ENCODE measurements around the gene ATE1. TPM values are rescaled to one million over a fixed set of nuclear protein-coding genes. Genes with fewer than 3 reads are reported as not detected.

ATE1 gene
- total and polyA plus RNA-seq, 2 of the 4 experiments (the other 2 are of a cell fraction): 6.4 to 27.8 TPM

- H3K4ac ChIP-seq (ENCODE audit: low read depth, low read length): no peak overlapping the region
- CTCF ChIA-PET: interaction anchor here (0.9 to 1.3 kb wide), 2 partner anchors 8 to 56 kb away, joined by 3 to 5 read pairs; no protein-coding TSS in a partner anchor
- in situ Hi-C loops (cut with MboI; ENCODE audit: low sequenced_read_pairs): no loop called here
Measured at GRCh38 chr10:121831777-121832176, 96.1 kb downstream of the ATE1 start.

More at GRCh38 chr10:121831777-121832176, 96.1 kb downstream of the ATE1 start:
- Histone ChIP-seq H3K9me1 (ENCODE audit: insufficient read depth, low read length) (peaks cover 3% of the 10 kb centered on the region; the same call in 1 of the 2 replicates), H3K27me3 (ENCODE audit: control insufficient read depth, insufficient read depth, low read length) (no peaks in the 10 kb centered on the region), H4K5ac (ENCODE audit: low read depth, low read length) (no peak overlapping the region), H3K9me3 (ENCODE audit: control insufficient read depth, insufficient read depth, low read length) (no peaks in the 10 kb centered on the region), H3K27ac (ENCODE audit: insufficient read depth, low read length) (no peak overlapping the region), H3K79me1 (ENCODE audit: low read depth in 1 of 2, low read length in 2 of 2) (no peaks in the 10 kb centered on the region), H4K8ac (ENCODE audit: low read depth in 2 of 2, low read length in 2 of 2) (no peak overlapping the region), H3K14ac (replicated peaks; ENCODE audit: low read depth, low read length) (no peak overlapping the region), H2BK20ac (ENCODE audit: low read depth, low read length) (no peak overlapping the region), H3K36me3 (ENCODE audit: control insufficient read depth, insufficient read depth, low read length) (peaks cover 8% of the 10 kb centered on the region), H3K4me2 (ENCODE audit: low read depth, low read length) (no peak overlapping the region), H4K20me1 (ENCODE audit: insufficient read depth, low read length) (no peaks in the 10 kb centered on the region), H3K9ac (ENCODE audit: low read depth, low read length) (no peak overlapping the region), H2AK5ac (ENCODE audit: low read depth, low read length) (no peak overlapping the region), H4K91ac (ENCODE audit: insufficient read depth, low read depth, low read length) (no peak overlapping the region), H3K4me1 (ENCODE audit: control insufficient read depth, insufficient read depth, low read length) (no peaks in the 10 kb centered on the region), H2AFZ (replicated peaks; ENCODE audit: low read length, poor library complexity) (no peak overlapping the region), H2BK5ac (ENCODE audit: low read depth, low read length, poor library complexity, severe bottlenecking) (no peak overlapping the region), H3K4me3 (ENCODE audit: insufficient read depth, low read depth, low read length) (no peak overlapping the region), H2BK15ac (ENCODE audit: low read depth, low read length) (no peak overlapping the region), H3K18ac (ENCODE audit: low read depth, low read length) (no peak overlapping the region), H3K23ac (ENCODE audit: low read depth, low read length) (no peak overlapping the region), H2BK120ac (ENCODE audit: low read depth, low read length) (no peak overlapping the region), H2AK9ac (replicated peaks; ENCODE audit: low read depth, low read length, poor library complexity) (no peak overlapping the region), H3K56ac (ENCODE audit: extremely low read depth, insufficient read depth, low read length) (no peak overlapping the region)
- POLR2A ChIA-PET (ENCODE audit: unreplicated experiment): no interaction called here
- no TSS peak for BruUV-seq (replicated peaks)
- intact Hi-C loops (cut with micrococcal nuclease): no loop called here
- WGBS, 2 experiments (ENCODE audit: extremely low coverage in 2 of 2, insufficient read length in 1 of 2): no CpG with 5 or more reads among the region's 1 CpG
- DNase-seq (peak; percentile 4), ATAC-seq (ENCODE audit: low read depth) (peak; percentile 21; the same call in 1 of the 2 replicates)
- dilution Hi-C loops (cut with HindIII; ENCODE audit: low sequenced_read_pairs, unreplicated experiment): no loop called here
- no peak for TF ChIP-seq CTCF (conservative IDR thresholded peaks at IDR 0.05; ENCODE audit: low read depth, low read length)
- TF ChIP-seq CHD1 (IDR thresholded peaks at IDR 0.05; ENCODE audit: low read depth, low read length): no peak
- TF ChIP-seq MAZ (IDR thresholded peaks at IDR 0.05; ENCODE audit: borderline replicate concordance, low read depth, low read length): no peak
- no peak for TF ChIP-seq RAD21 (IDR thresholded peaks at IDR 0.05; ENCODE audit: low read length)
- TF ChIP-seq MXI1 (IDR thresholded peaks at IDR 0.05; ENCODE audit: borderline replicate concordance, low read depth, low read length): no peak
- TF ChIP-seq POLR2A (IDR thresholded peaks at IDR 0.05; ENCODE audit: low read depth, low read length): no peak
- TF ChIP-seq USF2 (IDR thresholded peaks at IDR 0.05; ENCODE audit: low read depth, low read length): no peak
- no peak for TF ChIP-seq ELK1 (IDR thresholded peaks at IDR 0.05; ENCODE audit: borderline replicate concordance, low read depth, low read length)
- TF ChIP-seq NFE2L2 (IDR thresholded peaks at IDR 0.05; ENCODE audit: low read depth, low read length): no peak
- TF ChIP-seq BHLHE40 (IDR thresholded peaks at IDR 0.05; ENCODE audit: low read depth, low read length): no peak
- TF ChIP-seq RCOR1 (IDR thresholded peaks at IDR 0.05; ENCODE audit: insufficient replicate concordance, low read length): no peak
- no peak for TF ChIP-seq SMC3 (IDR thresholded peaks at IDR 0.05; ENCODE audit: low read depth, low read length)
- no peak for TF ChIP-seq CEBPB (IDR thresholded peaks at IDR 0.05; ENCODE audit: low read depth, low read length)
- no peak for TF ChIP-seq FOS (IDR thresholded peaks at IDR 0.05; ENCODE audit: low read depth, low read length)
- TF ChIP-seq RFX5 (IDR thresholded peaks at IDR 0.05; ENCODE audit: low read depth, low read length): no peak
- no peak for TF ChIP-seq MAFK (IDR thresholded peaks at IDR 0.05; ENCODE audit: low read depth, low read length)
